ENCODE results near the gene FXYD7.
"Not testable (repeated sequence)": the region's sequence is repeated elsewhere in the genome, so short reads cannot be mapped to it uniquely, and the experiment has no call there.

The FXYD7 gene

DNA sequence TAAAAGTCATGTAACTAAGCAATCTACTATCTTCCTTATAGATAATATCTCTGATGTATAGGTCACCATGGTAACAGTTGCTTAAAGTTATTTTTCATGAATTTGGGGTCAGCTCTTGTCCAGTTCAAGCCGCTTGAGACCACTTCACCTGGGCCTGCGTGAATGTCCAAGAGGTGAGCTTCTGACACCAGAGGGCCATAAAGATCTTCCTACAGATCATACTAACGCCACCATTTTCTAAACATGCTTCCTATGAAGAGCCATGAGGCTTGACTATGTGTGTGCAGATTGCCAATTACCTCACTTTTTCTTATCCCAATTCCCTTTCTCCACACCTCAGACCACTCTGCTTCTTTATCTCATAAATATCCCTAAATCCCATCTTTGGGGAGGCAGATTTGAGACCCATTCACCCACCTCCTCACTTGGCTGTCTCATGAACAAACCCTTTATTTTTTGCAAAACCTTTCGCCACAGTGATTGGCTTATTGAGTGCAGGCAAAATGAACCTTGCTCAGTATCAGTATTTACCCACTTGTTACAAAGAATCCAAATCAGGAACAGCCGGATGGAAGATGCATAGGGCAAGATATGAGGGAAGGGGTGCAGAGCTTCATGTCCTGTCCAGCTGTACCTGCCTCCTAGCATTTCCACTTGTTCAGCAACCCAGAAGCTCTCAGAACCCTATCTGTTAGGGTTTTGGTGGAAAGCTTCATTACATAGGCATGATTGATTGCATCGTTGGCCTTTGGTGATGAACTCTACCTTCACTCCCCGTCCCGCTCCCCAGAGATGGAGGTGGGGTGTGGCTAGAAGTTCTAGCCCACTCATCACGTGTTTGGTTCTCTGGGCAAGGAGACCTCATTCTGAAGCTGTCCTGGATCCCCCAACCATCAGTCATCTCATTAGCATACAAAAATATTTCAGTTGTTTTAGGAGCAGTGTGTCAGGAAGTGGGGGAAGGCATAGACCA is 51.2 kb downstream of the FXYD7 start:
- no peak for DNase-seq

DNA sequence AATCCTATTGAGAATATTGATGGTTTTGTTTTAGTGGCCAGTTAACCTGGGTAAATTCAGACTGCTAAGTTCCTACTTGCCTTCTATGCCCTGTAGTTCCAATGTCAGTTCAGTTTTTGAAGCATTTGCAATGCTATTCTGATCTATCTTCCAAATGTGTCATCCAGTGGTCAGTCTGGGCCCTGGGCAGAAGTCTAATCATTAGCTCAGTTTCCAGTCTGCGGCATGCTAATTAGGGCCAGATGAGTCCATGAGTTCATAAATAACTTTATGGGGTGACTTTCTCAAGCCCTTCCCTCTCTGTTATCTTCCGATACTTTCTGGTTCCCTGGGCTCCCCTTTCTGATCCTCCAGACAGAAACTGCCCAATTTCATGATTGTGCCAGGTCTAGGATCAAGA is 52.8 kb downstream of the FXYD7 start:
- no peak for DNase-seq

DNA sequence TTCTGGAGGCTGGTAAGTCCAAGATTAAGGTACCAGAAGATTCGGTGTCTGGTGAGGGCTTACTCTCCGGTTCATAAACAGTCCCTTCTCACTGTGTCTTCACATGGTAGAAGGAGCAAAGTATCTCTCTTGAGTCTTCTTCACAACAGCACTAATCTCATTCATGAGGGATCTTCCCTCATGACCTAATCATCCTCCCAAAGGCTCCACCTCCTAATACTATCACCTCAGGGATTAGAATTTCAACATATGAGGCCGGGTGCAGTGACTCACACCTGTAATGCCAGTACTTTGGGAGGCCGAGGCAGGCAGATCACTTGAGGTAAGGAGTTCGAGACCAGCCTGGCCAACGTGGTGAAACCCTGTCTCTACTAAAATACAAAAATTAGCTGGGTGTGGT is 53.8 kb downstream of the FXYD7 start:
- DNase-seq, result not testable (repeated sequence)

DNA sequence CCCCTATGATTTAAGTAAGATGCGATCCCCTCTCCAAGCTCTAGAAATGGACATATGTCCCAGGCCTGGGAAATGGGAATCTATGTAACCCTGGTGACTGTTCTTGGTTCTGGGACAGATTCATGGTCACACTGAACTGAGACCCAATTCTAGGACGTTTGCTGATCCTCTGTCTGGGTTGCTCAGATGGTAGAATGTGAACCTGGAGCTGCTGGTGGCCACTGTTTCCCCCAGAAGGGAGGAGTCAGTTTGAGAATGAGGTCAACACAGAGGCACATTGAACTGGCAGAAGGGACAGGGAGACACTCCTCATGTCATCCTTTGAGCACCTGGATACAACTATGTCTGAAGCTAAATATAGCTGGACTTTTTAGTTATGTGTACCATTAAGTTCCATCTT is 56.4 kb downstream of the FXYD7 start:
- DNase-seq, result no peak

DNA sequence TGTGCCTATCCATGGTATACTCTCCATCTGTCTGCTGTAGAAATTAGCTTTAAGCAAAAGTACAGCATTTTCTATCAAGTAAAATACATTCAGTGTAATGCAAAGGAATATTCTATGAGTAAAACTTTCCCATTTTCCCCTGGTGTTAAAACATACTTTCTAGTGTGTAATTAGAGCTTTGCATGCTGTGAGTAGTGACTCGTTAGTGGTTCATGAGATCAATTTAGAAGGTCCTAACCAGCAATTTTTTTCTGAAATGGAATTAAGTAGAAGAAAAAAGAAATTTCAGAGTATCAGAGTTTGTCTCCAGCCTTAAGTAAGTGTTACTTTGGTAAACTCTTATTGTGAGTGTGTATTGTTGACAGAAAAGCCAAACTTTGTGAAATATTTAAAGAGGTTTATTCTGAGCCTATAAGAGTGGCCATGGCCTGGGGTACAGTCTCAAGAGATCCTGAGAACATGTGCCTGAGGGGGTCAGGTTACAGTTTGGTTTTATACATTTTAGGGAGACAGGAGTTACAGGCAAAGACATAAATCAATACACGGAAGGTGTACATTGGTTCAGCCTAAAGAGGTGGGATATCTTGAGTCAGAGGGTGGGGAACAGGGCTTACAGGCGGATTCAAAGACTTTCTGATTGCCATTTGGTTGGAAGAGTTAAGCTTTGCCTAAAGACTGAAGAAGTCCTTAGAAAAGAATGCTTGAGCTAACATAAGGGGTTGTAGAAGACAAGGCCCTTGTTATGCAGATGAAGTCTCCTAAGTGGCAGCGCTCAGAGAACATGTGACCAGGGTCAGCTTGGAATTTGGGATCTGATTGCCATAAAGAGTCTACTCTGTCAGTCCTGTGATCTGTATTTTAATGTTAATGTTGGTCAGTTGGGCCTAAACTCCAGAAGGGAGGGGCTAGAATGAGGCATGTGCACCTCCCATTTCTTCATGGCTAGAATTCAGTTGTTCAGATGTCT is 60.0 kb downstream of the FXYD7 start:
- no peak for DNase-seq

Measured in hypothalamus (tissue), 51 donors.